Measurements from ENCODE around the gene NPHP4. TPM values are rescaled to one million over a fixed set of nuclear protein-coding genes. Genes with fewer than 3 reads are reported as not detected.

The NPHP4 gene
- total and polyA plus RNA-seq, 4 donors: 1.7 to 5.6 (median 3.5) TPM

DNA sequence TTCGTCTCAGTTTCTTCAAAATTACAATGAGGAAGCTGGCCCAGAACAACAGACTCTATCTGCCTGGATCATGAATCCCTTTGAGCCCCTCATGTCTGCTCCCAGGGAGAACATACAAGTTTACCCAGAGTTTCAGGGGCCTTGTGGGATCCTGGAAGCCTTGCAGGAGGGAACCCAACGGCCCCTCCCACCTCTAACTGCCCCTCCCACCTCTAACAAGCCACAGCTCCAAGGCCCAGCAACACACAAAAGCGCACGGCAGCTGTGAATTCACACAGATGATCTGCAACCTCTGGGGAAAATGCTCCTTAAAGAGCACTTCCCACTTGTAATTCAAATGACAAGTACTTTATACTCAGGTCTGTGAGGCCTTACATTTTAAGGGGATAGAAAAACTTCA lies 113.3 kb downstream of the NPHP4 start (continued):
- TF ChIP-seq YY1 (IDR thresholded peaks at IDR 0.05): no peak

DNA sequence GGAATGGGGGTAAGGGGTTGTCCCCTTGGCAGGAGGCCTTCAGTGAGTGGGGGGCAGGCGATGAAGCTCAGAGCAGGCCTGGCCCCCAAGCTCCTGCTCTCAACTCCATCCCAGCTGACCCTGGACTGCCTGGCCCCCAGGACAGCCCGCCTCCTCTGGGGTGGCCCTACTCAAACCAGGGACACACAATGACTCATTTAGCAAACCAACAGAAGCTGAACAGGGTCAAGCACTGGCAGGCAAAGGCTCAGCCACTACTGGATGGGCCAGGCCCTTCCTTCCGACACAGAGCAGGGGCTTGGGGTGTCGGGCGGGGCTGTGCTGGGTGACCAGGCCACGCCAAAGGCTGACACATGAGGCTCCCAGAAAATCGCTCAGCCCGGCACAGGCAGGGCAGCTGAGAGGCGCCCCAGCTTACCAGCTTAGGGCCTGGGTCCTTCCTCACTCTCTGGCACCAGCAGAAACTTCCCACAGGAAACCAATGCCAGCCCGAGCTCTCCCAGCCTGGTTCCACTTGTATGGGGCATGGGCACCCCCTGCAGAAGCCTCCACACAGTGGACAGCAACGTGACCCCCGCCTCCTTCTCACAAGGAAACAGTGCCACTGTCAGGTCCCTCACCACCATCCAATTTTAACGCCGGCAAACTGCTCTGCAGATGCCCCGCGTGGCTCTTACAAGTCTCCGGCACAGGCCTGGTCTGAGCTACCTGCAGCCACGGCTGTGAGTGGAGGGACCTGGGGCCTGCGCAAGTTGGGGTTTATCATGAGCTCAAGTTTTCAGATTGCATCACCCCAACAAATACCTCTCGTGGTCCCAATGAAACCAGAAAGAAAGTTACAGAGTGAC lies 114.3 kb downstream of the NPHP4 start:
- H3K9me3 ChIP-seq (ENCODE audit: control insufficient read depth in 4 of 4, low read length in 3 of 4): peaks cover 0 to 6% (median 2%) of the 10 kb centered on the region in 4 donors
- no peak overlapping the region for H3K27ac ChIP-seq (ENCODE audit: low read depth in 1 of 2, low read length in 2 of 2)
- no peak overlapping the region for H3K9ac ChIP-seq (ENCODE audit: low read depth in 1 of 2, low read length in 2 of 2)
- DNase-seq (ENCODE audit: low spot score): no peak
- H3K36me3 ChIP-seq (ENCODE audit: control insufficient read depth in 4 of 4, insufficient read depth in 3 of 4, low read depth in 1 of 4, low read length in 3 of 4): peaks cover 0 to 3% (median under 1%) of the 10 kb centered on the region in 4 donors
- H3K4me1 ChIP-seq (ENCODE audit: control insufficient read depth in 4 of 4, insufficient read depth in 4 of 4, low read length in 3 of 4): no peaks in the 10 kb centered on the region
- TF ChIP-seq, protein P1, sequence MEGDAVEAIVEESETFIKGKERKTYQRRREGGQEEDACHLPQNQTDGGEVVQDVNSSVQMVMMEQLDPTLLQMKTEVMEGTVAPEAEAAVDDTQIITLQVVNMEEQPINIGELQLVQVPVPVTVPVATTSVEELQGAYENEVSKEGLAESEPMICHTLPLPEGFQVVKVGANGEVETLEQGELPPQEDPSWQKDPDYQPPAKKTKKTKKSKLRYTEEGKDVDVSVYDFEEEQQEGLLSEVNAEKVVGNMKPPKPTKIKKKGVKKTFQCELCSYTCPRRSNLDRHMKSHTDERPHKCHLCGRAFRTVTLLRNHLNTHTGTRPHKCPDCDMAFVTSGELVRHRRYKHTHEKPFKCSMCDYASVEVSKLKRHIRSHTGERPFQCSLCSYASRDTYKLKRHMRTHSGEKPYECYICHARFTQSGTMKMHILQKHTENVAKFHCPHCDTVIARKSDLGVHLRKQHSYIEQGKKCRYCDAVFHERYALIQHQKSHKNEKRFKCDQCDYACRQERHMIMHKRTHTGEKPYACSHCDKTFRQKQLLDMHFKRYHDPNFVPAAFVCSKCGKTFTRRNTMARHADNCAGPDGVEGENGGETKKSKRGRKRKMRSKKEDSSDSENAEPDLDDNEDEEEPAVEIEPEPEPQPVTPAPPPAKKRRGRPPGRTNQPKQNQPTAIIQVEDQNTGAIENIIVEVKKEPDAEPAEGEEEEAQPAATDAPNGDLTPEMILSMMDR (IDR thresholded peaks at IDR 0.05; ENCODE audit: low read depth, low read length, missing input control): no peak
- TF ChIP-seq FOXA2 (IDR thresholded peaks at IDR 0.05): no peak
- TF ChIP-seq JUND (IDR thresholded peaks at IDR 0.05): no peak
- TF ChIP-seq FOXA1 (IDR thresholded peaks at IDR 0.05): no peak
- TF ChIP-seq, protein P2, sequence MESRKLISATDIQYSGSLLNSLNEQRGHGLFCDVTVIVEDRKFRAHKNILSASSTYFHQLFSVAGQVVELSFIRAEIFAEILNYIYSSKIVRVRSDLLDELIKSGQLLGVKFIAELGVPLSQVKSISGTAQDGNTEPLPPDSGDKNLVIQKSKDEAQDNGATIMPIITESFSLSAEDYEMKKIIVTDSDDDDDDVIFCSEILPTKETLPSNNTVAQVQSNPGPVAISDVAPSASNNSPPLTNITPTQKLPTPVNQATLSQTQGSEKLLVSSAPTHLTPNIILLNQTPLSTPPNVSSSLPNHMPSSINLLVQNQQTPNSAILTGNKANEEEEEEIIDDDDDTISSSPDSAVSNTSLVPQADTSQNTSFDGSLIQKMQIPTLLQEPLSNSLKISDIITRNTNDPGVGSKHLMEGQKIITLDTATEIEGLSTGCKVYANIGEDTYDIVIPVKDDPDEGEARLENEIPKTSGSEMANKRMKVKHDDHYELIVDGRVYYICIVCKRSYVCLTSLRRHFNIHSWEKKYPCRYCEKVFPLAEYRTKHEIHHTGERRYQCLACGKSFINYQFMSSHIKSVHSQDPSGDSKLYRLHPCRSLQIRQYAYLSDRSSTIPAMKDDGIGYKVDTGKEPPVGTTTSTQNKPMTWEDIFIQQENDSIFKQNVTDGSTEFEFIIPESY (IDR thresholded peaks at IDR 0.05): no peak
- TF ChIP-seq YY1 (IDR thresholded peaks at IDR 0.05): no peak
- TF ChIP-seq, protein P3, sequence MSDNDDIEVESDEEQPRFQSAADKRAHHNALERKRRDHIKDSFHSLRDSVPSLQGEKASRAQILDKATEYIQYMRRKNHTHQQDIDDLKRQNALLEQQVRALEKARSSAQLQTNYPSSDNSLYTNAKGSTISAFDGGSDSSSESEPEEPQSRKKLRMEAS (IDR thresholded peaks at IDR 0.05): no peak
- TF ChIP-seq NR2F2 (IDR thresholded peaks at IDR 0.05): no peak
- no peak for TF ChIP-seq EGR1 (IDR thresholded peaks at IDR 0.05; ENCODE audit: low read depth in 2 of 2)
- TF ChIP-seq HNF4G (IDR thresholded peaks at IDR 0.05): no peak
- H3K27me3 ChIP-seq (ENCODE audit: control insufficient read depth in 4 of 4, insufficient read depth in 4 of 4, low read length in 3 of 4): no peaks in the 10 kb centered on the region
- no peak overlapping the region for H3K4me3 ChIP-seq (ENCODE audit: low read depth in 1 of 3, low read length in 3 of 3)
- WGBS: 94% methylated on average over 20 of the region's 20 CpGs

DNA sequence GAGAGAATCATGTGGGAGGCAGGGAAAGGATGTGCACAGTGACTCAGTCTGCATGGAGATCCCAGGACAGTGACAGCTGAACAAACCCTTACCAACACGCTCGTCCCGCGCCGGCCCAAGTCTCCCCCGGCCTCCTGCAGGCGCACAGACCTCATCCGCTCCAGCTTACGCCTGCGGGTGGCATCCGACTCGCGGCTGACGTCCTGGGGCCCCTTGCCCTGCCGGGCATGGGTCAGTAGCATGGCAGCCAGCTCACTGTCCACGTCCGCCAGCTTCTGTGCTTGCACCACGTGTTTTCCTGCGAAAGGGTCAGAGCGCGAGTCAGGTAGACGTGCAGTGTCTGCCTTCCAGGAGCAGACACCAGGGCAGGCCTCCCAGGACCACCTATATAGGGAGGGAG lies 115.2 kb downstream of the NPHP4 start:
- TF ChIP-seq, protein P4, sequence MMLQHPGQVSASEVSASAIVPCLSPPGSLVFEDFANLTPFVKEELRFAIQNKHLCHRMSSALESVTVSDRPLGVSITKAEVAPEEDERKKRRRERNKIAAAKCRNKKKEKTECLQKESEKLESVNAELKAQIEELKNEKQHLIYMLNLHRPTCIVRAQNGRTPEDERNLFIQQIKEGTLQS (IDR thresholded peaks at IDR 0.05): no peak
- TF ChIP-seq RXRA (IDR thresholded peaks at IDR 0.05): no peak
- TF ChIP-seq, protein P3 (IDR thresholded peaks at IDR 0.05): no peak
- no peak for TF ChIP-seq TAF1 (conservative IDR thresholded peaks at IDR 0.05)
- TF ChIP-seq FOXA2 (IDR thresholded peaks at IDR 0.05): no peak
- no peak for TF ChIP-seq GABPA (IDR thresholded peaks at IDR 0.05 in 1 of 2, conservative IDR thresholded peaks at IDR 0.05 in 1 of 2)
- no peak for TF ChIP-seq EGR1 (IDR thresholded peaks at IDR 0.05; ENCODE audit: low read depth in 2 of 2)
- no peak for TF ChIP-seq RAD21 (IDR thresholded peaks at IDR 0.05)
- TF ChIP-seq FOXA1 (IDR thresholded peaks at IDR 0.05): no peak
- no peak for TF ChIP-seq HNF4G (IDR thresholded peaks at IDR 0.05)
- no peak for TF ChIP-seq NR2F2 (IDR thresholded peaks at IDR 0.05)
- TF ChIP-seq, protein P2 (IDR thresholded peaks at IDR 0.05): no peak
- no peak for TF ChIP-seq SP1 (IDR thresholded peaks at IDR 0.05)
- TF ChIP-seq, protein P1 (IDR thresholded peaks at IDR 0.05; ENCODE audit: low read depth, low read length, missing input control): no peak
- TF ChIP-seq YY1 (IDR thresholded peaks at IDR 0.05): no peak
- Histone ChIP-seq H3K27ac (ENCODE audit: low read depth in 1 of 2, low read length in 2 of 2) (no peak overlapping the region), H3K4me1 (ENCODE audit: control insufficient read depth in 4 of 4, insufficient read depth in 4 of 4, low read length in 3 of 4) (no peaks in the 10 kb centered on the region), H3K27me3 (ENCODE audit: control insufficient read depth in 4 of 4, insufficient read depth in 4 of 4, low read length in 3 of 4) (no peaks in the 10 kb centered on the region), H3K4me3 (ENCODE audit: low read depth in 1 of 3, low read length in 3 of 3) (no peak overlapping the region), H3K9me3 (ENCODE audit: control insufficient read depth in 4 of 4, low read length in 3 of 4) (peaks cover 0 to 6% (median 2%) of the 10 kb centered on the region in 4 donors), H3K9ac (ENCODE audit: low read depth in 1 of 2, low read length in 2 of 2) (no peak overlapping the region), H3K36me3 (ENCODE audit: control insufficient read depth in 4 of 4, insufficient read depth in 3 of 4, low read depth in 1 of 4, low read length in 3 of 4) (peaks cover 0 to 3% (median under 1%) of the 10 kb centered on the region in 4 donors)
- no peak for DNase-seq (ENCODE audit: low spot score)
- 89% methylated on average over 22 of the region's 22 CpGs for WGBS

Data from liver (tissue), 9 donors.